ENCODE results near the gene ELF1. TPM values are rescaled to one million over a fixed set of nuclear protein-coding genes. Genes with fewer than 3 reads are reported as not detected.

The ELF1 gene
- total RNA-seq, 3 donors from 2014 or later: 101 to 138 (median 104) TPM

DNA sequence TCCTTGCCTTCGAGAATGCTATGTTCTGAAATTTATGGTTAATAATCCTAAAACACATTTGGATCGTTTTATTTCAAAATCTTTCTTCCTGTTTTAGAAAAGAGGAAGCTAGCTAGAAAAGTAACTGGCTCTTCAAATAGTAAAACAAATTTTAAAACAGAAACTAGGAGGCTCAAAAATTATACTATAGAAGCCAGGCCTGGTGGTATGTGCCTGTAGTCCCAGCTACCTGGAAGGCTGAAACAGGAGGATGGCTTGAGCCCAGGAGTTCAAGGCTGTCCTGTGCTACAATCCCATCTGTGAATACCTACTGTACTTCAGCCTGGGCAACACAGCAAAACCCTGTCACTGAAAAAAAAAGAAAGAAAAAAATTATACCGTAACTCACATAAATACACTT is 57.9 kb downstream of the ELF1 start:
- Histone ChIP-seq H3K4me1 (peaks cover 0 to 5% of the 10 kb centered on the region in 2 donors), H3K27ac (no peak overlapping the region), H3K36me3 (peaks cover 5% of the 10 kb centered on the region), H3K9me3 (no peaks in the 10 kb centered on the region), H3K27me3 (no peaks in the 10 kb centered on the region), H3K4me3 (no peak overlapping the region)
- TF ChIP-seq POLR2A (IDR thresholded peaks at IDR 0.05) (no peak), POLR2AphosphoS5 (IDR thresholded peaks at IDR 0.05) (no peak)
- TF ChIP-seq, protein P1, sequence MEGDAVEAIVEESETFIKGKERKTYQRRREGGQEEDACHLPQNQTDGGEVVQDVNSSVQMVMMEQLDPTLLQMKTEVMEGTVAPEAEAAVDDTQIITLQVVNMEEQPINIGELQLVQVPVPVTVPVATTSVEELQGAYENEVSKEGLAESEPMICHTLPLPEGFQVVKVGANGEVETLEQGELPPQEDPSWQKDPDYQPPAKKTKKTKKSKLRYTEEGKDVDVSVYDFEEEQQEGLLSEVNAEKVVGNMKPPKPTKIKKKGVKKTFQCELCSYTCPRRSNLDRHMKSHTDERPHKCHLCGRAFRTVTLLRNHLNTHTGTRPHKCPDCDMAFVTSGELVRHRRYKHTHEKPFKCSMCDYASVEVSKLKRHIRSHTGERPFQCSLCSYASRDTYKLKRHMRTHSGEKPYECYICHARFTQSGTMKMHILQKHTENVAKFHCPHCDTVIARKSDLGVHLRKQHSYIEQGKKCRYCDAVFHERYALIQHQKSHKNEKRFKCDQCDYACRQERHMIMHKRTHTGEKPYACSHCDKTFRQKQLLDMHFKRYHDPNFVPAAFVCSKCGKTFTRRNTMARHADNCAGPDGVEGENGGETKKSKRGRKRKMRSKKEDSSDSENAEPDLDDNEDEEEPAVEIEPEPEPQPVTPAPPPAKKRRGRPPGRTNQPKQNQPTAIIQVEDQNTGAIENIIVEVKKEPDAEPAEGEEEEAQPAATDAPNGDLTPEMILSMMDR (IDR thresholded peaks at IDR 0.05): no peak
- no peak for DNase-seq (ENCODE audit: low spot score in 2 of 2)
- intact Hi-C loops (cut with DNase I; ENCODE audit: low total_unique reads): no loop called here

DNA sequence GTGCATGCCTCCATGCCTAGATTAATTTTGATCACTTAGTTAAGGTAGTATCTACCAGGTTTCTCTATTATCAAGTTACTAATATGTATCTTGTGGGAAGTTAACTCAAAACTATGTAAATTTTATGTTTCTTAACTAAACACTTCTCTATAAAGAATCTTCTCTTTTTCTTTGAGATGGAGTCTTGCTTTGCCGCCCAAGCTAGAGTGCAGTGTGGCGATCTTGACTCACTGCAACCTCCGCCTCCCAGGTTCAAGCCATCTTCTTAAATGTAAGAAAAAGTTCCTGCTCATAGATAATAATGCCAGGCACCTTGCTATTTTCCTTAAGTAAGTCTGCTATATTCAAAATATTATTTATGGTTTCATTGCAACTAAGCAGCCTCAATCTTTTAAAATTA is 58.4 kb downstream of the ELF1 start:
- DNase-seq (ENCODE audit: low spot score in 2 of 2): no peak
- no peaks in the 10 kb centered on the region for H3K27me3 ChIP-seq
- peaks cover 5% of the 10 kb centered on the region for H3K36me3 ChIP-seq
- peaks cover 0 to 5% of the 10 kb centered on the region in 2 donors for H3K4me1 ChIP-seq
- TF ChIP-seq, protein P1 (IDR thresholded peaks at IDR 0.05): no peak
- intact Hi-C loops (cut with DNase I; ENCODE audit: low total_unique reads): no loop called here
- no peaks in the 10 kb centered on the region for H3K9me3 ChIP-seq
- H3K4me3 ChIP-seq: no peak overlapping the region
- H3K27ac ChIP-seq: no peak overlapping the region

DNA sequence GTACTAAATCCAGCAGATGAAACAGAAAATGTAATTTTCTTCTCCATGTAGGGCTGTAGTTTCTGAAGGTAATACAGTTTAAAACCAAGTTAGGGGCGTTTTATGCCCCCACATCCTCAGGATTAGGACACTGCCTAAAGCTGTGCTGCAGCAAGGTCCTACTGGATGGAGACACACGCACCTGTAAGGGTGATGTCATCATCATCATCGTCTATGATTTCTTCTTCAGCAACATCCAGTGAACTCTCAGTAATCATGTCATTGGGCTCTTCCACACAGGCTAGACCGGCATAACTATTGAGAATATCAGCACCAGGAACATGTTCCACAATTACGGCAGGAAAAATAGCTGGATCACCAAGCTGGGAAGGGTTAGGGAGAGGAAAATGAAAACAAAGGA is 60.5 kb downstream of the ELF1 start:
- no peak overlapping the region for H3K27ac ChIP-seq
- H3K36me3 ChIP-seq: peaks cover 5% of the 10 kb centered on the region
- H3K4me1 ChIP-seq: peaks cover 0 to 5% of the 10 kb centered on the region in 2 donors
- DNase-seq (ENCODE audit: low spot score in 2 of 2): no peak
- TF ChIP-seq, protein P1 (IDR thresholded peaks at IDR 0.05): no peak
- TF ChIP-seq POLR2AphosphoS5 (IDR thresholded peaks at IDR 0.05) (no peak), POLR2A (IDR thresholded peaks at IDR 0.05) (no peak)
- H3K9me3 ChIP-seq: no peaks in the 10 kb centered on the region
- no peaks in the 10 kb centered on the region for H3K27me3 ChIP-seq
- H3K4me3 ChIP-seq: no peak overlapping the region
- intact Hi-C loops (cut with DNase I; ENCODE audit: low total_unique reads): no loop called here

DNA sequence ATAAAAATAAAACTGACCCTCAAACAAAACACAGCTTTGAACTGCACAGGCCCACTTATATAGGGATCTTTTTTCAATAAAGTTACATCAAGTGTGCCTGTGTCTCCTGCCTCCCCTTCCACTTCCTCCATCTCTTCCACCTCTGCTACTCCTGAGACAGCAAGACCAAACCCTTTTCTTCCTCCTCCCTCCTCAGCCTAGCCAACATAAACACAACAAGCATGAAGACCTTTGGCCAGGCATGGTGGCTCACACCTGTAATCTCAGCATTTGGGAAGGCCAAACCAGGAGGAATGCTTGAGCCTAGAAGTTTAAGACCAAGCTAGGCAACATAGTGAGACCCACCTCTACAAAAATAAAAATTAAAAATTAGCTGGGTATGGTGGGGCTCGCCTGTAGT is 72.6 kb downstream of the ELF1 start:
- no peak overlapping the region for H3K4me3 ChIP-seq
- H3K27ac ChIP-seq: no peak overlapping the region
- no peak for TF ChIP-seq POLR2AphosphoS5 (IDR thresholded peaks at IDR 0.05)
- TF ChIP-seq POLR2A (IDR thresholded peaks at IDR 0.05): no peak
- TF ChIP-seq, protein P1 (IDR thresholded peaks at IDR 0.05): no peak
- intact Hi-C loops (cut with DNase I; ENCODE audit: low total_unique reads): no loop called here
- DNase-seq (ENCODE audit: low spot score in 2 of 2): no peak
- H3K9me3 ChIP-seq: no peaks in the 10 kb centered on the region
- peaks cover 5% of the 10 kb centered on the region for H3K36me3 ChIP-seq
- H3K4me1 ChIP-seq: no peaks in the 10 kb centered on the region
- no peaks in the 10 kb centered on the region for H3K27me3 ChIP-seq

DNA sequence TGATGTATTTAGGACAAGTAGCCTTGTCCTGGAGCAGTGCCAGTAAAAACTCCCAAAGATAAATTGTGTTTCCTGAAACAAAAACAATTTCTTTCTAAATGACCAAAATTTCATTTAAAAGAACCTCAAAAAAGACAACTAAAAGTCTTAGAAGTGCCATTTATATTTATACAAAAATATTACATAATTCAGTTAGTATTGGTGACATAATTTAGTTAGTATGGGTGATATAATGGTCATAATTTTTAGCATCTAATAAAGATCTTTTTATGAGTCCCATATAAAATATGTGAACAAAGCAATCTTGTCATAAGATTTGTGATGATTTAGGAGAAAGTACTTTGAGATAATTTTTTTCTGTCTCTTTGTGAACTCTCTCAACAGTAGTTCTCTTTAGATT is 76.0 kb downstream of the ELF1 start:
- Histone ChIP-seq H3K9me3 (no peaks in the 10 kb centered on the region), H3K4me3 (no peak overlapping the region), H3K27me3 (no peaks in the 10 kb centered on the region), H3K36me3 (peaks cover 5% of the 10 kb centered on the region), H3K4me1 (no peaks in the 10 kb centered on the region), H3K27ac (no peak overlapping the region)
- DNase-seq (ENCODE audit: low spot score in 2 of 2): no peak
- intact Hi-C loops (cut with DNase I; ENCODE audit: low total_unique reads): no loop called here
- TF ChIP-seq, protein P1 (IDR thresholded peaks at IDR 0.05): no peak
- TF ChIP-seq POLR2AphosphoS5 (IDR thresholded peaks at IDR 0.05) (no peak), POLR2A (IDR thresholded peaks at IDR 0.05) (no peak)
